GM21367 (cell line): Measurements from ENCODE around the gene WDR83.
"Not testable (repeated sequence)": the region's sequence is repeated elsewhere in the genome, so short reads cannot be mapped to it uniquely, and the experiment has no call there.

ENCODE experiments used
- ATAC-seq: cut with Tn5 transposase; IDR thresholded peaks from one replicate; pipeline ENCODE4 v1.9.1; 2021; ENCODE audit not compliant: unreplicated experiment

WDR83 gene, protein sequence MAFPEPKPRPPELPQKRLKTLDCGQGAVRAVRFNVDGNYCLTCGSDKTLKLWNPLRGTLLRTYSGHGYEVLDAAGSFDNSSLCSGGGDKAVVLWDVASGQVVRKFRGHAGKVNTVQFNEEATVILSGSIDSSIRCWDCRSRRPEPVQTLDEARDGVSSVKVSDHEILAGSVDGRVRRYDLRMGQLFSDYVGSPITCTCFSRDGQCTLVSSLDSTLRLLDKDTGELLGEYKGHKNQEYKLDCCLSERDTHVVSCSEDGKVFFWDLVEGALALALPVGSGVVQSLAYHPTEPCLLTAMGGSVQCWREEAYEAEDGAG

DNA sequence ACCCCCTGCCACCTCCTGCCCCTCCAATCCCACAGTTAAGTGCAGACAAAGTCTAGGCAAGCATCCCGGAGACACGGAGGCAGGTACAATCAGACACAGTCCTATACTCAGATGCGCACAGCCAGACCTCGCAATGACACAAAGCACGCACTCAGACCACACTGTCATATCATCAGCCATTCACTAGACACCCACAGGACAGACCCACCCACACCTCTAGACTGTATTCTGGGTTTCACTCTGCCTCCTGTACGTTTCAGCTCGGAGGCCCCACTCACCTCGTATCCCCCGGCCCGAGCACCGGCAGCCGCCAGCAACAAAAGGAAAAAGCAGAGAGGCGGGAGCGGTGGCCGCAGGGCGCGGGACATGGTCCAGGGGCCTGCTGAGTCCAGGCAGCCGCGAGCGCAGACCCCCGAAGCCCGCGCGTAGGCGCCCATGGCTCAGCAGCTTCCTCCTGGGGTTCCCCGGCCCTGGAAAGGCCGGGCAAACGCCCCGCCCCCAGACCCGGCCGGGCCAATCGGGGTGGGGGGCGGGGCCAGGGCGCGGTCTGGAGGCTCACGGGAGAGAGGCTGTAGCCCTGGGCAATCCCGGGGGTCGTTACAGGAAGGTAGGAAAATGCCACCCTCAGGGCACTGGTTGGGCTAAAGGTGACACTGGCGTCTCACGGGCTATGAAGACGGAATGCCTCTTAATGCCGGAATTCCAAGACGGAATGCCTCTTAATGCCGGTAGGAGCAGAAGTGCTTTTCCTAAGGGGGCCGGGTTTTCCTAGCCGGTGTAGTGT, at the start of gene WDR83, which contains the start of gene MAN2B1:
Gene WDR83 (plus strand): TSS at position 543 of the 784 bp plus-strand sequence. CDS start 2,984 bp downstream, outside the sequence.
Gene MAN2B1 (minus strand): TSS at position 478 of the 784 bp plus-strand sequence. CDS start 41 bp downstream, at position 437.
- ATAC-seq = no peak

DNA sequence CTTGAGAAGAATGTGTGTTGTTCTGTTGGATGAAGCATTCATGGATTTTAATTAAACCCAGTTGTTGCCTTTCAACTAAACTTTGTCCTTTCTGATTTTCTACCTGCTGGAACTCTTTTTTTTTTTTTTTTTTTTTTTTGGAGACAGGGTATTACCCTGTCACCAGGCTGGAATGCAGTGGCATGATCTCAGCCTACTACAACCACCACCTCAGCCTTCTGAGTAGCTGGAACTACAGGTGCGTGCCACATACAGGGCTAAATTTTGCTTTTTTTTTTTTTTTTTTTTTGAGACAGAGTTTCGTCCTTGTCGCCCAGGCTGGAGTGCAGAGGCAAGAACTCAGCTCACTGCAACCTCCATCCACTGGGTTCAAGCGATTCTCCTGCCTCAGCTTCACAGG, 49.0 kb upstream of the WDR83 start:
- ATAC-seq = no peak

DNA sequence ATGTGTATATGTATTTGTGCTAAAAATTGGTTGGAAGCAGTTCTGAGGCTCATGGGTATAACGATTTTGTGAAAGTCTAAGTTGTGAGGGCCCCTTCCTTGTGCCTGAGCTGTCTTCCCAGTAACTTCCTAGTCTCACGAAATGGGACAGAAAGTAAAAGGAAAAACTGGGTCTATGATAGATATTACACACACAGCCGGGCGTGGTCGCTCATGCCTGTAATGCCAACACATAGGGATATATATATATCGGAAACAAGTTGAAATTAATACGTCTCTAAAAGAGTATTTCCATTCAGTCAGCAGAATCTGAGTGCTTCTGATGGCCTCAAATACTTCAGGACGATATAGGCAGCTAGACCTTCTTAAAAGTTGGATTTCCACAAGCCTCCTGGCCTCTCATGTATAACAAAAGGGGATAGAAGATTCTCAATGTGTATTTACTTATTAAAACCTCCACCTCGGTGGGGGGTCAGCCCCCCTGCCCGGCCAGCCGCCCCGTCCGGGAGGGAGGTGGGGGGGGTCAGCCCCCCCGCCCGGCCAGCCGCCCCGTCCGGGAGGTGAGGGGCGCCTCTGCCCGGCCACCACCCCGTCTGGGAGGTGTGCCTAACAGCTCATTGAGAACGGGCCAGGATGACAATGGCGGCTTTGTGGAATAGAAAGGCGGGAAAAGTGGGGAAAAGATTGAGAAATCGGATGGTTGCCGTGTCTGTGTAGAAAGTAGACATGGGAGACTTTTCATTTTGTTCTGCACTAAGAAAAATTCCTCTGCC, 45.2 kb upstream of the WDR83 start:
- not testable (repeated sequence) for ATAC-seq

DNA sequence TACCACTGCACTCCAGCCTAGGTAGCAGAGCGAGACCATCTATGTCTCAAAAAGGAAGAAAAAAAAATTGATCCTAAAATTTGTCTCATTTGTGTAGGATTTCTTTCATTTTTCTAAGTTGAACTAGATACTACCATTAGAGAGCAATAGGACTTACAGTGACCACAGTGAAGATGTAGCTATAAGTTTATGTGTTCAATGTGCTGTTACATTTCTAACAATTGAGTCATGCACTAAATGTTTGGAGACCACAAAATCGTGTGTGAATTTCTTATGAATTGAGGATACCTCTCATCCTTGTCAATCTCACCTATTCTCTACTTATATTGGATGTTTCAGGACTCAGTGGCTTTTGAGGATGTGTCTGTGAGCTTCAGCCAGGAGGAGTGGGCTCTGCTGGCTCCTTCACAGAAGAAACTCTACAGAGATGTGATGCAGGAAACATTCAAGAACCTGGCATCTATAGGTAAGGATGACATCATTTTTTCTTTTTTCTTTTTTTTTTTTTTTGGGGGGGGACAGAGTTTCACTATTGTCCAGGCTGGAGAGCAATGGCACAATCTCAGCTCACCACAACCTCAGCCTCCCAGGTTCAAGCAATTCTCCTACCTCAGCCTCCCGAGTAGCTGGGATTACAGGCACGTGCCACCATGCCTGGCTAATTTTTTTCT, 43.1 kb upstream of the WDR83 start:
- ATAC-seq = no peak

DNA sequence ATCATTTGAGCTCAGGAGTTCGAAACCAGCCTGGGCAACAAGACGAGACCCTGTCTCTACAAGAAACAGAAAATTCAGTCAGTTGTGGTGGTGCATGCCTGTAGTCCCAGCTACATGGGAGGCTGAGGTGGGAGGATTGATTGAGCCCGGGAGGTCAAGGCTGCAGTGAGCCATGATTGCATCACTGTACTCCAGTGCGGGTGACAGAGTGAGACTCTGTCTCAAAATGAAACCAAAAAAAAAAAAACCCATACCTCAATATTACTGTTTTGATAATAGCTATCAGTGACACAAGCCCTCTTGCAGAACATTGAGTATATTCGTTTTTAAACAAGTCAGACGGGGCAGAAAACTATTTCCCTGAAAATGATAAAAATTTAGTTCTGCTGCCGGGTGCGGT, 39.6 kb upstream of the WDR83 start:
- no peak for ATAC-seq

DNA sequence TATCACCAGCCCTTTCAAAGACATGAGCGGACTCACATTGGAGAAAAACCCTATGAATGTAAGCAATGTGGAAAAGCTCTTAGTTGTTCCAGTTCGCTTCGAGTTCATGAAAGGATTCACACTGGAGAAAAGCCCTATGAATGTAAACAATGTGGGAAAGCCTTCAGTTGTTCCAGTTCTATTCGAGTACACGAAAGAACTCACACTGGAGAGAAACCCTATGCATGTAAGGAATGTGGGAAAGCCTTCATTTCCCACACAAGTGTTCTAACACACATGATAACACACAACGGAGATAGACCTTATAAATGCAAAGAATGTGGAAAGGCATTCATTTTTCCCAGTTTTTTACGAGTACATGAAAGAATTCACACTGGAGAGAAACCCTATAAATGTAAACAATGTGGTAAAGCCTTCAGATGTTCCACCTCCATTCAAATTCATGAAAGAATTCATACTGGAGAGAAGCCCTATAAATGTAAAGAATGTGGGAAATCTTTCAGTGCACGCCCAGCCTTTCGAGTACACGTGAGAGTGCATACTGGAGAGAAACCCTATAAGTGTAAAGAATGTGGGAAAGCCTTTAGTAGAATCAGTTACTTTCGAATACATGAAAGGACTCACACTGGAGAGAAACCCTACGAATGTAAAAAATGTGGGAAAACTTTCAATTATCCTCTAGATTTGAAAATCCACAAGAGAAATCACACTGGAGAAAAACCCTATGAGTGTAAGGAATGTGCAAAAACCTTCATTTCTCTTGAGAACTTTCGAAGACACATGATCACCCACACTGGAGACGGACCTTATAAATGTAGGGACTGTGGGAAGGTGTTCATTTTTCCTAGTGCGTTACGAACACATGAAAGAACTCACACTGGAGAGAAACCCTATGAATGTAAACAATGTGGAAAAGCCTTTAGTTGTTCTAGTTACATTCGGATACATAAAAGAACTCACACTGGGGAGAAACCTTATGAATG, 38.3 kb upstream of the WDR83 start:
- no peak for ATAC-seq

DNA sequence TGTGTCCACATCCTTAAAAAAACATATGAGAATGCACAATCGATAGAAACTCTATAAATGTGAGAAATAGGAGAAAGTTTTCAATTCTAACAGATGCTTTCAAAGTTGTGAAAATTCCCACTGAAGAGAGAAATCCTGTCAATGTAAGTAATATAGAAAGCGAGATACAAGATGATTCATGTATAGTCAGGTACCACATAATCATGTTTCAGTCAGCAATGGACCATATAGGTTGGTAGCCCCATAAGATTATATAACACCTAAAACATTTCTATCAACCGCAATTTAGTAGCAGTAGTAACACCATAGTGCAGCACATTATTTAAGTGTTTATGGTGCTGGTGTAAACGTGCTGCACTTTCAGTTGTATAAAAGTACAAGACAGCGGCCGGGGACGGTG, 37.4 kb upstream of the WDR83 start:
- no peak for ATAC-seq

DNA sequence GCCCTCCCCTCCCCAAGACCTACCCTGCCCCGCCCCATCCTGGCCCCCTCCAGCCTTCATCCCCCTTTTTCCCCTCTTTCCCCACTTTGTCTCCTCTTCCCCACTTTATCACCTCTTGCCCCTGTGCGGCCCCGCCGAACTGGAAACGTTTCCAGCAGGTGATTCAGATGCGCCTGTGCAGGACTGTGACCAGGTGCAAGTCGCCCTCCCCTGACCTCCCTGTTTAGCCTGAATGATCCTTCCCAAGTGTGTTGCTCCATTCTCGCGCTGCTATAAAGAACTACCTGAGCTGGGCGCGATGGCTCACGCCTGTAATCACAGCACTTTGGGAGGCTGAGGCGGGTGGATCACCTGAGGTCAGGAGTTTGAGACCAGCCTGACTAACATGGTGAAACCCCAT, 30.0 kb upstream of the WDR83 start:
- no peak for ATAC-seq

DNA sequence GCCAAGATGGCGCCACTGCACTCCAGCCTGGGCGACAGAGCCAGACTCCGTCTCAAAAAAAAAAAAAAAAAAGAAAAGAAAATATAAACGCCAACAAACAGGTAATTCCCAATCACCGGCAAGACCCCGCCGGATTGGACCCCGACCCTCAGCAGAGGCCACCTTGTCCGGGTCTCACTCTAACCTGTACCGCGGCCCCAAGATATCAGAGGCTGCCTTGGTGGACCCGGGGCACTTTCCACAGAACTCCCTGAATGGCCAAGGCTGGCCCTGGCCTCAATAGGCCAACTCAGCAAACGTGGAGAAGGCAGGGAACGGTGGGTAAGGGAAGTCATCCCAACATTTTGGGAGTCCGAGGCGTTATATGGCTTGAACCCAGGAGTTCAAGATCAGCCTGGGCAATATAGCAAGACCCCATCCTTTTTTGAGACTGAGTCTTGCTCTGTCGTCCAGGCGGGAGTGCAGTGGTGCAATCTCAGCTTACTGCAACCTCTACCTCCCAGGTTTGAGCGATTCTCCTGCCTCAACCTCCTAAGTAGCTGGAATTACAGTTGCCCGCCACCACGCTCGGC, 27.9 kb upstream of the WDR83 start:
- no peak for ATAC-seq

DNA sequence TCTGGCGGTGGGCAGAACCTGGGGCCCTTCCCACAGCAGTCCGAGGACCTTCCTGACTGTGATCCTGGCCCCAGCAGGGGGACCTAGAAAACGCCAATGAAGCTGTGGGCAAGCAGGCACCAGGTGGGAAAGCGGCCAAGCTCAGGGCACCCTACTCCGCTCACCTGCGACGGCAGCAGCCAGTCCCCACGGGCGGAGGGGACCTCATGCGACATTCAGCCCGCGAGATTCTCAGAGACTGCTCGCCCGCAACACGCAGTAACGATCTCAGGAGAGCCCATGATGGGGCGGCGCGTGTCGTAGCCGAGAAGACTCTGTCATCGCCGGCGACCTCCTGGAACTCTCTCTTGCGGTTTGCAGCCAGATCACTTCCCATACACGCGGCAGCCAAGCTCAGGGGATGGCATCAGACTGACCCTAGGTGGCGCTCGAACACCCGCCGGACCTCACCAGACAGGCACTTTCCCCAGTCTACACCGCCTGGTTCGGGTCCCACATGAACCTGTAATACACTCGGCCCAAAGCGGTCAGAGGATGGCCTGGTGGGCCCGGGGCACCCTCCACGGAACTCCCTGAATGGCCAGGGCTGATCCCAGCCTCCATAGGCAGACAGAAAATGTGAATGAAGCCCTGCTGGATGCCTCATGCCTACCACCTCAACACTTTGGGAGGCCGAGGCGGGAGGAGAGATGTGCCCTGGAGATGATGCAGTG, 26.6 kb upstream of the WDR83 start:
- ATAC-seq = no peak

DNA sequence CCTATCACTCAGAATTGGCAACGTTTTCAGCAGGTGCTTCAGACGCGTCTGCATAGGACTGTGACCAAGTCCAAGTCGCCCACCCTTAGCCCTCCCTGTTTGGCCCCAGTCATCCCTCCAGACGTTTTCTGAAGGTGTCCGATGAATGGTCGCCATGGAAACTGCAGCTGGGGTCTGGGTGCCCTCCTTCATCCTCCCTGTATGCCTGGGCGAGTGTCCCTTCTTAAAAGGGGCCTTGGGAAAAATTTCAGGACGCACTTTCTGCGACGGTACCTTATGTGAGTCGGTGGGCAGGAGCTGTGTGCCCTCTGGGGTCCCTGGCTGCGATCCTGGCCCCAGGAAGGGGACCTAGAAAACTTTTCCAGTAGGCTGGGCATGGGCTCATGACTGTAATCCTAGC, 25.2 kb upstream of the WDR83 start:
- no peak for ATAC-seq

DNA sequence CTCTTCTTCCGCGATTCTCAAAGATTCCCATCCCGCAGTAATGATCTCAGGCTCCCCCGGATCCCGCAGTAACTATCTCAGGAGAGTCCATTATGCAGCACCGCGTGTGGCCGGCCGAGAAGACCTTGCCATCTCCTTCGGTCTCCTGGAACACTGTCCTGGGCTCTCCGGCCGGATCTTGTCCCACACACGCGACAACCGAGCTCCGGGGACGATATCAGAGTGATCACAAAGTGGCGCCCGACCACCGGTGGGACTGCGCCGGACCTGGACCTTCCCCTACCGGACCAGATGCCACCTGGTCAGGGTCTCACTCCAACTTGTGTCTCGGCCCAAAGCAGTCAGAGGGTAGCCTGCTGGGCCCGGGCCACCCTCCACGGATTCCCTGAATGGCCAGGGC, 24.1 kb upstream of the WDR83 start:
- ATAC-seq = no peak

DNA sequence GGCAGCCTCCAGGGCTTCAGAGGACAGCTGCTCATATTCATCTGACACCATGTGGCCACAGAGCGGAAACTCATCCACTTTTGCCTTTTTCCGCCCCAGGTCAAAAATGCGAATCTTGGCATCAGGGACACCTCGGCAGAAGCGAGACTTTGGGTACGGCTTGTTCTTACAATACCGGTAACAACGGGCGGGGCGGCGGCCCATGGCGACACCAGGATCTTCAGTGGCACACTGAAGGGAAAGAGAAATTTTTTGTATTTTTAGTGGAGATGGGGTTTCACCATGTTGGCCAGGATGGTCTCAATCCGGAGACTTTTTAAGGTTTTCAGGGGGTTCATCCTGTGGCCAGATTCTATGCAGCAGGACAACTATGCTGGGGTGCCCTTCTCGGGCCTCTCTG, 22.9 kb upstream of the WDR83 start:
- ATAC-seq = not testable (repeated sequence)

DNA sequence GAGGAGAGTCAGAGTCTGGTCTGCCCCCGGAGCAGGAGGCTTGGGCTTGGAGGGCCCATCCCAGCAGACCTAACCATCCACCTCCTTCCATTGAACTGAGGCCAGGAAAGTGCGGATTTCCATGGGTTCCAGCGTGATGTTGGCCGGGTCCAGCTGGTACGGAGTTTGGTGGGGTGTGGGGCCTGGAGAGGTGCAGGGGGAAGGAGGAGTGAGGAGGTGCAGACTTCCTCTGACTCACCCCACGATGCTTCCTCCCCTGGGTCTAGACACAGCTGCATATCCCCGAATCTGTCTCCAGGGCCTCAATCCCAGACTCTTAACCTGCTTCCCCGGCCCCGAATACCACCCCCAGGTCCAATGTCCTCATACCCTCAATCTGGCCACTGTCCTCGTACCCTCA, 20.1 kb upstream of the WDR83 start:
- no peak for ATAC-seq

DNA sequence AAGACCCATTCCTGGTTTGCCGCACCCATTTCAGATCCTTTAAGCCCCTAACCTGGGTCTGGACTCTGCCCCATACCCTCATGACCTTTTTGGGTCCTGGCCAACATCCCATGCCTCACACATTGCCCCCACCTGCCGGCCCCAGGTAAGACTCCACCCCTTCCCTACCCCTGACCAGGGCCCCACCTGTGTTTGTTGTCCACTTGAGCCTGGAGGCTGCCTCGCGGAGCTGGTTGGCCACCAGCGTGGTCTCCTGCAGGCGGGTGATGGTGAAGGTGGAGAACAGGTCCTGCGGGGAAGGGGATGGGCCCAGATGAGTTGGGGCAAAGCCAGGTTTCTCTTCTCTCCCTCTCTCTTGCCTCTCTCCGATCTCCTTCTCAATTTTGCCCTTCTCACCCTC, 19.6 kb upstream of the WDR83 start:
- ATAC-seq = no peak

DNA sequence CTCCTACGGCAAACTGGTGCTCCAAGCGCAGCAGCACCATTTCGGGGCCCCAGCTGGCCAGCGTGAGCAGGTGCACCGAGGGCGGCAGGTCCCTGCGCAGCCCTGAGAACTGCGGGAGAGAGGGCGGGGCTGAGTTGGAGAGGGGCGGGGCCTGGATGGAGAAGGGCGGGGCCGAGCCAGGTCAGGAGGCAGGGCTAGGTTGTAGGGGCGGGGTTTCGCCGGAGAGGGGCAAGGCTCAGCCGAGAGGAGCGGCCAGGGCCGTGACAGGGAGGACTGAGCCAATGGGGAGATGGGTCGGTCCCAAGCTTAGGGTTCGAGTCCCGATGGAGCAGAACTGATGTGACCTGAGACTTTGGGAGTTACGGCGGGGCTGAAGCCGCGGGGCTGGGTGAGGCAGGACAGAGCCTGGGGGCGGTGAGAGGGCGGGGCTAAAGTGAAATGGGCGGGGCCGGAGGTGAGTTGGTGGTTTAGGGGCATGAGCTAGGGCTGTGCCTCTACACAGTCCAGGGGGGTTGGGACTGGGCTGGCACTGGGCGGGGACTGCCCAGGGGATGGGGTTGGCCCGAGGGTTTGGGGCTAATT, 19.0 kb upstream of the WDR83 start:
- no peak for ATAC-seq

DNA sequence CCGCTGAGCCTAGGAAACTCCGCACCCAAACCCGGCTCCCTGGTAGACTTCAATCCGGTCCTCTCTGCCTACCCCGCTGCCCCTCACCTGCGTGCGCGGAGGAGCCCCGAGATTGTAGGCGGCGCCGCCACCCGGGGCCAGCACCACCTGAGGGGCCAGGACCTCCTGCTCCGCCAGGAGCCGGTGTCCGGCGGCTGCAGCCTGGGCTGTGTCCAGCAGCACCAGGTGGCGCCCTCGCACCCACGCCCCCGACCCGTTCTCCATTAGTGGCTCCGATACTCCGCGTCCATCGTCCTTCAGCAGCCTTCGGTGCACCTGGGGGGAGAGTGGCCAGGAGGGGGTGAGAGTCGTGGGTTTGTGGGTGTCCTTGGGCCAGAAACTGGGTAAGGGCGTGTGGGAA, 18.5 kb upstream of the WDR83 start:
- no peak for ATAC-seq

DNA sequence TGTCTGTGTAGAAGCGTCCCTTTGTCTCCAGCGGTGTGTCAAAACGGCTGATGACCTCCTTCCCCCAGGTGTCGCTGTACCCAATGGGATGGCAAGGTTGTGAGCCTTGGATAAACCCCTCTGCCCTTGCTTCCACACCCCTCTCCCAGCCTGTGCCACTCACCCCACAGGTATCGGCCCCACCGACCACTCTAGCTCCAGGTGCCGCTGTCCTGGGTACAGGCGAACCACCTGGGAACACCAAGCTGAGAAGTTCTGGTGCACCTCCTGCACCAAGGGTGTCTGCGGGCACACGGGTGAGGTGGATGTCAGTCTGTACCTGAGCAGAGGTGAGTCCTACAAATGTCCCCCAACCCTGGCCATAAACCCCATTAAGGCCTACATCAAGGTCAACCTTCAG, 16.7 kb upstream of the WDR83 start:
- ATAC-seq = no peak

DNA sequence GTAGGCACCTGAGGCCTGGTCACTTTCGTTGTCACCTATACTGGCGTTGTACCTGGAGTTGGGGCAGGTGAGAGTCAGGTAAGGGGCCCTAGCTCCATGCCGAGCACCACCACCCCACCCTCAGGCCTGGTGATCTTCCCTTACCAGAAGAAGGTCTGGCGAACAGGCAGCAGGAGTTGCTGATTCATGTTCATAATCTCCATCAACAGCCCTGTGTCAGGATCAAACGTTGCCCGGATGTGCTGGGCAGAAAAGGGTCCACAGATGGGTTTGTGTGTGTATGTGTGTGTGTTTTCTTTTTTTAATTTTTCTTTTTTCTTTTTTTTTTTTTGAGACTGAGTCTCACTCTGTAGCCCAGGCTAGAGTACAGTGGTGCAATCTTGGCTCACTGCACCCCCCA, 14.4 kb upstream of the WDR83 start:
- no peak for ATAC-seq
